ENCODE measurements around the gene BMPER. TPM values are rescaled to one million over a fixed set of nuclear protein-coding genes. Genes with fewer than 3 reads are reported as not detected.

The BMPER gene
- total RNA-seq, 4 donors from 2014 or later: 3.1 to 33.3 (median 8.0) TPM

- no peaks in the 10 kb centered on the region for H3K27me3 ChIP-seq
- no peaks in the 10 kb centered on the region for H3K36me3 ChIP-seq
- no peak overlapping the region for H3K4me3 ChIP-seq
- H3K9me3 ChIP-seq: no peaks in the 10 kb centered on the region
- H3K27ac ChIP-seq: peak overlapping the region in 3 of 4 donors; percentile 36 to 70 (median 69)
- 86 to 100% methylated on average over 1 of the region's 1 CpG for WGBS, 2 donors
- TF ChIP-seq CTCF (IDR thresholded peaks at IDR 0.05) (no peak), POLR2A (IDR thresholded peaks at IDR 0.05) (no peak), EP300 (IDR thresholded peaks at IDR 0.05) (no peak)
- peaks cover 0 to 9% (median 2%) of the 10 kb centered on the region in 4 donors for H3K4me1 ChIP-seq
- no peak for DNase-seq (ENCODE audit: low spot score in 2 of 2)
Observed at GRCh38 chr7:33996899-33997298, 91.6 kb downstream of the BMPER start.

- peak overlapping the region in 2 of 4 donors; percentile 69 to 70 for H3K27ac ChIP-seq
- WGBS, 2 donors: 58 to 73% methylated on average over 6 of the region's 6 CpGs
- peaks cover 0 to 9% (median 2%) of the 10 kb centered on the region in 4 donors for H3K4me1 ChIP-seq
- peak; percentile 60 to 64 for DNase-seq (ENCODE audit: low spot score in 2 of 2)
- H3K36me3 ChIP-seq: no peaks in the 10 kb centered on the region
- TF ChIP-seq CTCF (IDR thresholded peaks at IDR 0.05) (no peak), EP300 (IDR thresholded peaks at IDR 0.05) (peak in 1 of 2 donors; percentile 76)
- H3K9me3 ChIP-seq: no peaks in the 10 kb centered on the region
- H3K27me3 ChIP-seq: no peaks in the 10 kb centered on the region
- no peak overlapping the region for H3K4me3 ChIP-seq
Observed at GRCh38 chr7:33998476-33998875, 93.1 kb downstream of the BMPER start.

- no peak for TF ChIP-seq EP300 (IDR thresholded peaks at IDR 0.05)
- TF ChIP-seq POLR2A (IDR thresholded peaks at IDR 0.05): no peak
- no peak for TF ChIP-seq CTCF (IDR thresholded peaks at IDR 0.05)
- Histone ChIP-seq H3K9me3 (no peaks in the 10 kb centered on the region), H3K27me3 (no peaks in the 10 kb centered on the region), H3K4me3 (no peak overlapping the region), H3K27ac (no peak overlapping the region), H3K4me1 (peaks cover 0 to 19% (median 4%) of the 10 kb centered on the region in 4 donors), H3K36me3 (no peaks in the 10 kb centered on the region)
- no peak for DNase-seq (ENCODE audit: low spot score in 2 of 2)
- 63 to 66% methylated on average over 3 of the region's 3 CpGs for WGBS, 2 donors
Observed at GRCh38 chr7:34011017-34011695, 105.8 kb downstream of the BMPER start.

GRCh38 chr7:34011696-34012095, 106.4 kb downstream of the BMPER start:
- Histone ChIP-seq H3K27ac (no peak overlapping the region), H3K36me3 (no peaks in the 10 kb centered on the region), H3K4me1 (peaks cover 0 to 19% (median 4%) of the 10 kb centered on the region in 4 donors), H3K27me3 (no peaks in the 10 kb centered on the region), H3K4me3 (no peak overlapping the region), H3K9me3 (no peaks in the 10 kb centered on the region)
- no peak for TF ChIP-seq EP300 (IDR thresholded peaks at IDR 0.05)
- no peak for TF ChIP-seq POLR2A (IDR thresholded peaks at IDR 0.05)
- TF ChIP-seq CTCF (IDR thresholded peaks at IDR 0.05): no peak
- 19 to 24% methylated on average over 1 of the region's 1 CpG for WGBS, 2 donors
- DNase-seq (ENCODE audit: low spot score in 2 of 2): no peak

- DNase-seq (ENCODE audit: low spot score in 2 of 2): no peak
- Histone ChIP-seq H3K4me3 (no peak overlapping the region), H3K4me1 (peaks cover 0 to 19% (median 4%) of the 10 kb centered on the region in 4 donors), H3K9me3 (no peaks in the 10 kb centered on the region), H3K36me3 (no peaks in the 10 kb centered on the region), H3K27me3 (no peaks in the 10 kb centered on the region), H3K27ac (no peak overlapping the region)
- no peak for TF ChIP-seq EP300 (IDR thresholded peaks at IDR 0.05)
- WGBS, 2 donors: 98 to 100% methylated on average over 1 of the region's 1 CpG
Observed at GRCh38 chr7:34013421-34013820, 108.1 kb downstream of the BMPER start.

All from tibial nerve (tissue), 4 donors.